ENCODE results near the gene PDLIM5.
"Not testable (repeated sequence)": the region's sequence is repeated elsewhere in the genome, so short reads cannot be mapped to it uniquely, and the experiment has no call there.

Gene PDLIM5

GRCh38 chr4:94463771-94464170 lies 12.0 kb downstream of the PDLIM5 start:
- Mint-ChIP-seq H3K4me1 (ENCODE audit: low read depth) (peaks cover 15% of the 10 kb centered on the region), H3K27ac (no peak overlapping the region), H3K9me3 (no peaks in the 10 kb centered on the region), H3K36me3 (ENCODE audit: low read depth) (no peaks in the 10 kb centered on the region), H3K4me3 (no peak overlapping the region), H3K27me3 (no peaks in the 10 kb centered on the region)
- DNase-seq, result no peak

- Mint-ChIP-seq H3K27me3 (no peaks in the 10 kb centered on the region), H3K4me1 (ENCODE audit: low read depth) (peaks cover 8% of the 10 kb centered on the region)
- no peak for DNase-seq
Measured at GRCh38 chr4:94466371-94466770, 14.6 kb downstream of the PDLIM5 start.

GRCh38 chr4:94466923-94467322 lies 15.2 kb downstream of the PDLIM5 start:
- Mint-ChIP-seq H3K4me3 (no peak overlapping the region), H3K27me3 (no peaks in the 10 kb centered on the region), H3K27ac (no peak overlapping the region), H3K4me1 (ENCODE audit: low read depth) (peaks cover 8% of the 10 kb centered on the region), H3K36me3 (ENCODE audit: low read depth) (peaks cover 9% of the 10 kb centered on the region), H3K9me3 (peaks cover 8% of the 10 kb centered on the region)
- no peak for DNase-seq

More at GRCh38 chr4:94466371-94466770, 14.6 kb downstream of the PDLIM5 start:
- H3K4me3 Mint-ChIP-seq, result no peak overlapping the region
- H3K9me3 Mint-ChIP-seq, result peaks cover 8% of the 10 kb centered on the region
- no peak overlapping the region for H3K27ac Mint-ChIP-seq
- peaks cover 9% of the 10 kb centered on the region for H3K36me3 Mint-ChIP-seq (ENCODE audit: low read depth)

- Mint-ChIP-seq H3K4me1 (ENCODE audit: low read depth) (peaks cover 10% of the 10 kb centered on the region), H3K27me3 (no peaks in the 10 kb centered on the region), H3K27ac (no peak overlapping the region), H3K9me3 (peaks cover 8% of the 10 kb centered on the region), H3K4me3 (no peak overlapping the region), H3K36me3 (ENCODE audit: low read depth) (peaks cover 9% of the 10 kb centered on the region)
- DNase-seq, result no peak
Measured at GRCh38 chr4:94468093-94468769, 16.5 kb downstream of the PDLIM5 start.

GRCh38 chr4:94469221-94469784 lies 17.6 kb downstream of the PDLIM5 start:
- no peak for DNase-seq
- H3K4me1 Mint-ChIP-seq (ENCODE audit: low read depth), result peaks cover 6% of the 10 kb centered on the region
- no peaks in the 10 kb centered on the region for H3K27me3 Mint-ChIP-seq

GRCh38 chr4:94470132-94470531 lies 18.4 kb downstream of the PDLIM5 start:
- peaks cover 6% of the 10 kb centered on the region for H3K4me1 Mint-ChIP-seq (ENCODE audit: low read depth)
- no peaks in the 10 kb centered on the region for H3K27me3 Mint-ChIP-seq
- DNase-seq, result no peak

More at GRCh38 chr4:94469221-94469784, 17.6 kb downstream of the PDLIM5 start:
- Mint-ChIP-seq H3K4me3 (no peak overlapping the region), H3K36me3 (ENCODE audit: low read depth) (peaks cover 9% of the 10 kb centered on the region), H3K27ac (no peak overlapping the region), H3K9me3 (peaks cover 8% of the 10 kb centered on the region)

GRCh38 chr4:94470782-94471181 lies 19.0 kb downstream of the PDLIM5 start:
- H3K27ac Mint-ChIP-seq; H3K27me3 Mint-ChIP-seq; H3K4me1 Mint-ChIP-seq (ENCODE audit: low read depth); H3K9me3 Mint-ChIP-seq; H3K36me3 Mint-ChIP-seq (ENCODE audit: low read depth); H3K4me3 Mint-ChIP-seq; DNase-seq: not testable (repeated sequence)

More at GRCh38 chr4:94470132-94470531, 18.4 kb downstream of the PDLIM5 start:
- Mint-ChIP-seq H3K27ac (no peak overlapping the region), H3K4me3 (no peak overlapping the region), H3K36me3 (ENCODE audit: low read depth) (peaks cover 9% of the 10 kb centered on the region), H3K9me3 (peaks cover 8% of the 10 kb centered on the region)

- H3K36me3 Mint-ChIP-seq (ENCODE audit: low read depth), result peaks cover 9% of the 10 kb centered on the region
Measured at GRCh38 chr4:94472056-94472826, 20.5 kb downstream of the PDLIM5 start.

GRCh38 chr4:94475050-94475449 lies 23.3 kb downstream of the PDLIM5 start:
- Mint-ChIP-seq H3K27me3 (no peaks in the 10 kb centered on the region), H3K4me1 (ENCODE audit: low read depth) (peaks cover 8% of the 10 kb centered on the region), H3K9me3 (peaks cover 4% of the 10 kb centered on the region), H3K4me3 (no peak overlapping the region), H3K27ac (no peak overlapping the region), H3K36me3 (ENCODE audit: low read depth) (peaks cover 10% of the 10 kb centered on the region)
- DNase-seq, result no peak

More at GRCh38 chr4:94472056-94472826, 20.5 kb downstream of the PDLIM5 start:
- Mint-ChIP-seq H3K27me3 (no peaks in the 10 kb centered on the region), H3K27ac (no peak overlapping the region), H3K9me3 (peaks cover 8% of the 10 kb centered on the region), H3K4me3 (no peak overlapping the region), H3K4me1 (ENCODE audit: low read depth) (peaks cover 10% of the 10 kb centered on the region)
- no peak for DNase-seq

- Mint-ChIP-seq H3K27ac (no peak overlapping the region), H3K4me1 (ENCODE audit: low read depth) (peaks cover 8% of the 10 kb centered on the region), H3K9me3 (no peaks in the 10 kb centered on the region), H3K36me3 (ENCODE audit: low read depth) (peaks cover 5% of the 10 kb centered on the region), H3K27me3 (no peaks in the 10 kb centered on the region), H3K4me3 (no peak overlapping the region)
- no peak for DNase-seq
Measured at GRCh38 chr4:94475794-94476193, 24.1 kb downstream of the PDLIM5 start.

- DNase-seq, result no peak
- no peak overlapping the region for H3K4me3 Mint-ChIP-seq
- no peaks in the 10 kb centered on the region for H3K27me3 Mint-ChIP-seq
- H3K4me1 Mint-ChIP-seq (ENCODE audit: low read depth), result peaks cover 6% of the 10 kb centered on the region
- peaks cover 3% of the 10 kb centered on the region for H3K36me3 Mint-ChIP-seq (ENCODE audit: low read depth)
- no peaks in the 10 kb centered on the region for H3K9me3 Mint-ChIP-seq
- H3K27ac Mint-ChIP-seq, result no peak overlapping the region
Measured at GRCh38 chr4:94477227-94477626, 25.5 kb downstream of the PDLIM5 start.

GRCh38 chr4:94478805-94479204 lies 27.1 kb downstream of the PDLIM5 start:
- not testable (repeated sequence) for H3K4me1 Mint-ChIP-seq (ENCODE audit: low read depth); H3K27me3 Mint-ChIP-seq; H3K4me3 Mint-ChIP-seq; DNase-seq; H3K9me3 Mint-ChIP-seq; H3K27ac Mint-ChIP-seq; H3K36me3 Mint-ChIP-seq (ENCODE audit: low read depth)

GRCh38 chr4:94479358-94480141 lies 27.8 kb downstream of the PDLIM5 start:
- Mint-ChIP-seq H3K9me3 (no peaks in the 10 kb centered on the region), H3K4me1 (ENCODE audit: low read depth) (peaks cover 7% of the 10 kb centered on the region), H3K36me3 (ENCODE audit: low read depth) (peaks cover 3% of the 10 kb centered on the region), H3K27me3 (no peaks in the 10 kb centered on the region), H3K4me3 (no peak overlapping the region), H3K27ac (no peak overlapping the region)
- DNase-seq, result no peak

GRCh38 chr4:94480362-94480951 lies 28.7 kb downstream of the PDLIM5 start:
- Mint-ChIP-seq H3K27me3 (no peaks in the 10 kb centered on the region), H3K27ac (no peak overlapping the region), H3K4me3 (no peak overlapping the region), H3K4me1 (ENCODE audit: low read depth) (peaks cover 14% of the 10 kb centered on the region), H3K9me3 (no peaks in the 10 kb centered on the region), H3K36me3 (ENCODE audit: low read depth) (peaks cover 3% of the 10 kb centered on the region)
- DNase-seq, result no peak
